Activated CD4-positive, CD25-positive, alpha-beta regulatory T cell treated with anti-CD3 and anti-CD28 coated beads, Interleukin-2, amount 50 U/mL, for 72 hours (primary cell): ENCODE data around the gene VPS8.
"Not testable (repeated sequence)": the region's sequence is repeated elsewhere in the genome, so short reads cannot be mapped to it uniquely, and the experiment has no call there.

ENCODE experiments used
- DNase-seq: peaks from one replicate; pipeline ENCODE4 v3.0.0; 2021

VPS8 gene

DNA sequence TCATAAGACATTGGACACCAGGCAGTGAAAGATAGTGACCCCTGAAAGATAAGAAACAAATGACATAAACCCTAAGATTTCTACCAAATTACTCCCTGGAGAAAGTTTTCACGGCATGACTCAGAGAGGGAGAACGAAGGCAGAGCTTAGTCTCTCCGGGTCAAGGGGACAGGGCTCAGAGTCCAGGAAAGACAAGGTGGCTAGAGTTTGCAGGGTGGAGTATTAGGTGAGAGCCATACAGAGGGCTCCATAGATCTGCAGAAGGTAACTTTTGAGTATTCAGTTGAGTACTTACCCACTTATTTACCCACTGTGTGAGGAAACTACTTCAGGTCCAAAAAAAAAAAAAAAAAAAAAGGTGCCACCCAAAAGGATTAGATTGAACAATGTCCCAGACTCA, 197.7 kb downstream of the VPS8 start:
- no peak for DNase-seq

DNA sequence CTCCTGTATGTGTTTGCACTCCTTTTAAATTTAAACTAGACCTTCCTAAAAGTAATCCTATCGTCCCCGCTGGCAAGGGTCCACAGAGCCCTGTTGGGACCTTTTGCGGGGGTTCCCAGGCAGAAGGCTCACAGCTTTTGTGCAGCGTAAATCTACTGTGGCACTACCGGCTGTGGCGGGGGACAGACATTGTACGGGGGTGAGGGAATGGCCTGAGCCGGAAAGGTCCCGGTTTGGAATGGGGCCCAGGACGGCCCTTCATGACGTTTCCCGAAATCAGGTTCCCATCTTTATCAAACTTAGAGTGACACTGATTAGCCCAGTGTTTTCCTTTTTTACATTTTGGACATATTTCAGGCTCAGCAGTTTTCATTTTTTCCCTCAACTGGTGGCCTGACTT, 205.6 kb downstream of the VPS8 start:
- not testable (repeated sequence) for DNase-seq

DNA sequence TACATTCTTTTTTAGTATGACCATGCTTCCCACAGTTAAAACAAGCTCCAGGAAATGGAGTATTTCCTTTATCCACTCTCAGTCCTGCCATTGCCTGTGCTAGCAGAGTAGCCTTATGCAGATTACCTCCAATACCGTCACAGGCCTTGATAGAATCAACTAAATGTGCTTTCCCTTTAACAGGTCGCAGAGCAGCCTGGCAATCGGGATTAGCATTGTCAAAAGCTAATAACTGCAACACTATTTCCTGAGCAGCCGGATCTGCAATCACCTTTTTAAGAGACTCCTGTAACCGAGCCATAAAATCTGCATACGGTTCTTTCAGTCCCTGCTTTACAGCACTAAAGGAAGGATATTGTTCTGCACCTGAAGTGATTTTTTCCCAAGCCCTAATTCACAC, 206.0 kb downstream of the VPS8 start:
- DNase-seq, result not testable (repeated sequence)

DNA sequence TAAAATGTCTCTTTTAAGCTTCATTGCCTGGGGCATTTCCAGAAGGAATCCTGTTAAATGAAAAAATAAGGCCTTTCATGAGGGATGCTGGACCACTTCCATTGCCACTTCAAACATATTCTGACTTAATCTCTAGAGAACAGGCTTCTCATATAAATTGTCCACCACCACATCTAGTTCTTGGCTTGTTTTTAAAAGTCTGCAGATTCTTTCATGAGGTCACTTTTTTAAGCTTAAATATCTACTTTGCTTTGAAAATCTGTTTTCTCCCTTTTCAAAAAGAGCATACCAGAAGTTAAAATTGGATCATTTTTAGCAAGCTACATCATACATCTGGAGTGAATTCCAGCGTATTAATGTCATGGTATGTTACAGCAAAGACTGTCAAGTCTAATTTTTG, 209.3 kb downstream of the VPS8 start:
- DNase-seq, result no peak

DNA sequence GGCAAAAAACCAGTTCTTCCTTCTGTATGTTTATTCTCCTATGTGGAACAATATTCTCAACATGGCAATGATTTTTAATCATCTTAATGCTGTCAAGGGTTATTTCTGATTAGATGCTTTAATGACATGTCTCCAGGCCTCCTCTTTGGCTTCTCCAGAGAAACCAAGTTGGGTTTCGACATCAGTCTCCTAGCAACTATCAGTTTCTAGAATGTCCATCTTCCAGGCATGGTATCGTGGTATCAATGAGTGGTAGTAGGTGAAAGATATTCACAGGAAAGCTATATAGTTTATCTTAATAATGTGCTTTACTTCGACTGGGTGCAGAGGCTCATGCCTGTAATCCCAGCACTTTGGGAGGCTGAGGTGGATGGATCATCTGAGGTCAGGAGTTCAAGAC, 212.4 kb downstream of the VPS8 start:
- DNase-seq, result no peak

DNA sequence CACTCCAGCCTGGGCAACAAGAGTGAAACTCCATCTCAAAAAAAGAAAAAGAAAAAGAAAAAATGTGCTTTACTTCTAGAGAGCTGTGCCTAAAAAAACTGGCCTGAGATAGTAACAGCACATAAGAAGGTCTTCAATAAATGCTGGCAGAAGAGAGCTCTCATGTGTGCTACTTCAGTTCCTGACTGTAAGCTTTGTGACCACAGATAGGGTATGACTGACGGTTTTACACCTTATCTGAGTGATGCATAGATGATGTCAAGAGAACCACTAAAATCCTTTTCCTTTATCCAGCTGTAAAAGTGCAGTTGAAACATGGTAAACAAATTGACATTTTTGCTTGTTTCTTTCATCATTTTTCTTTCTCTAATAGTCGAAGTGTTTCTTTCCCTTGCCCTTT, 213.0 kb downstream of the VPS8 start:
- DNase-seq, result no peak

DNA sequence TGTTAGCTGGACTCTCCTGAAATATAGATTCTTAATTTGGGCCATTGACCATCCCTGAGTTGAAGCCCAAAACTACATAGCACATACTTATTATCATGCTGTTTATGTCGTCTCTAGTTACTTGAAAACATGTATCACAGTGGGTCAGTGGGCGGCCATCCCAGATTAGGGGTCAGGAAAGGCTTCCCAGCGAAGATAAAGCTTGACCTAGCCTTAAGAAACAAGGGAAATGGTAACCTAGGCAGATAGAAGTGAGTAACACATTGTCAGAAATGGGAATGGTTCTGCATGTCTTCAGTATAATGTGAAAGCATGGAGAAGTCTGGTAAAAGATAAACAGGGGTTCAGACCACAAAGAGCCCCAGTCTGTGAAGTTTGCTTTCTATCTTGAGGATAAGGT, 216.2 kb downstream of the VPS8 start:
- no peak for DNase-seq

DNA sequence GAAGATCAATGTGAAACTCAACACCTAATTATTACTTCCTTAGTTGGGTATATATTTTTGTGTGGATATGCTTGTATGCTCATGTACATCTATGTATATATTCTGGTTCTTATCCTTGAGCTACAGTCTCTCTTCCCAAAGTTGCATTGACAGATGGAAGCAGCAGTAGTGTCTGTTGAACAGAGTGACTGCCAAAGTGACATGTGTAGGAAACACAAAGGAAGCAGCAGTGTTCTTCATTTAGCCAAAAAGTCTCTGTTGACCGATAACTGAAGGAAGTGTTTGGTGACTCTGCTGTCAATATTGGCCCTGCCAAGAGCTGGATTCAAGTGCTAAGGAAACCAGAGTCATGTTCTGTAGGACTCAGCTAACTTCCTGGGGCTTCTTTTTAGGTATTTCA, 217.1 kb downstream of the VPS8 start:
- no peak for DNase-seq

DNA sequence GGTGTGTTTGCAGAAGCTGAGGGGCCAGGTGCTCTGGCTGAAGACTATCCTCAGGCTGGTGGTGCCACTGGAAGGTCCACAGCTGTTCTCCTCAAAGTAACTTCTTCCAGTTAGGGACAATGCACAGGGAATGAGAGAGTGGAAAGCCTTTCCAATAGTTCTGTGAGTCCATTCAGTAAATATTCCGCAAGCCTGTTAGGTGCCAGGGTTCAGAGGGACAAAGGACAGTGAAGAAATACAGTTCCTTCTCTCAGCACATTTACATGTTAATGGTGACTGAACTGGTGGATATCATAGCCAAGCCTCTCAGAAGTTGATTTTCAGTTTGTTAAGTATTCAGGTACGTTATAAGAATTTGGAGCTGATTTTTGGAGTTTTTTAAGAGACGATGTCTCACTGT, 218.4 kb downstream of the VPS8 start:
- no peak for DNase-seq

DNA sequence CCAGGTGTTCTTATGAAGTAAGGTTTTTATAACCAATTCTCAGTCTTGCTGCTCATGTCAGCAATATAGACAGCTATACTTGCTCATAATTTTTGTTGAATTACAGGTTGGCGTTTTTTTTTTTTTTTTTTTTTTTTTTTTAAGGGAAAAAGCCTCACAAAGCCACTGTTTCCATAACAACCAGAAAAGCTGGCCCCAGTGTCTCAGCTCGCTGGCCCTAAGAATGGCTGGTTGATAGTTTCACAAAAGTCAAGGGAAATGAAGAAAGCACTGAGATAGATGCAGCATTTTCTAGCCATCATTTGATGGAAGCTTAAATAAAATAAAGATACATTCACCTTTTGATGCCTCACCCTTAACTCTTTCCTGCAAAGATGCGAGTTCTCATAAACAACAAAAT, 219.0 kb downstream of the VPS8 start:
- DNase-seq, result no peak

DNA sequence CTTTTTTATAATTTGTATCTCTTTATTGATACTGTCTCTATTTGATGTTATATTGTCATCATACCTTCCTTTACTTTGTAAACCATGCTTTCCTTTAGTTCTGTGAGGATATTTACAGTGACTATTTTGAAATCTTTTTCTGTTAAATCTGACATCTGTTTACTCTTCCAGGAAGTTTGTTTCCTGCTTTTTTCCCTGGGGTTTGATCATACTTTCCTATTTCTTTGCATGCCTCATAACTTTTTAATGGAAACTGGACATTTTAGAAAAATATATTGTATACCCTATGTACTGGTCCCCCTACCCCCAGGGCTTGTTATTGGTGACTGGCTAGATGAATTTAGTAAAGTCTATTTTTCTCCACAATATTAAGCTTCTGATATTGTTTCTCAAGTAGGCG, 225.8 kb downstream of the VPS8 start:
- DNase-seq, result no peak

DNA sequence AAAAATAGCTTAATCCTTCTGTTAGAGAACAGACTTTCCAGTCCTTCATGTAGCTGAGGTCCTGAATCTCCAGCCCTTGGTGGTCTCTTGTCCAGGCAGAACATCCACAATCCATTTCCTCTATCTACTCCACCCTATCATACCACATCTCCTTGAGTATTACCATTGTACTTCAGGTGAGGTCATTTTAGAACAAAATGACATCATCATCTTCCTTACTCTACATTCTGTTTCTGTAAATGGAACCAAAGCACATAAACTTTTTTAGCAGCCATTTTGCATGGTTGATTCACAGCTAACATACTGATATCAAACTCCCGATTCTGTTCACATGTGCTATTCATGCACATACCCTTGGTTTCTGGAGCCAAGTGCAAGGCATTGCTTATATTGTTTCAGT, 228.5 kb downstream of the VPS8 start:
- no peak for DNase-seq

DNA sequence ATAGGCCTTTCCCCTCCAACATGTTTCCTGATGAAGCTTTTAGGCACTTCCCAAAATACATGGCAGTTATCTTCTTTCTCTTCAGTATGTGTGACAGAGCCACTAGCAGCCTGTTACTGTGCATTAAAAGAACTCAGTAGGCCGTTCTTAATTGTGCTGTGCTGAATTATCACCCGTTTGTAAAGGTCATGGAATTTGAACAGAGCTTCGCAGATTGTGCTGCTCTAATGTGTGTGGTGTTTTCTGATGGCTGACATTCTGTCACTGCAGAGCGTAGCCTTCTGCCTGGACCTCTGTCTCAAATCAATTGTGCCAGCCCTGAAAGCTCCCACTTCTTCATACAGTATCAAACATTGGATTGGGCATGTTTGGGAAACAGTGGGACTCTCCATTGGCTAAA, 229.6 kb downstream of the VPS8 start:
- no peak for DNase-seq

DNA sequence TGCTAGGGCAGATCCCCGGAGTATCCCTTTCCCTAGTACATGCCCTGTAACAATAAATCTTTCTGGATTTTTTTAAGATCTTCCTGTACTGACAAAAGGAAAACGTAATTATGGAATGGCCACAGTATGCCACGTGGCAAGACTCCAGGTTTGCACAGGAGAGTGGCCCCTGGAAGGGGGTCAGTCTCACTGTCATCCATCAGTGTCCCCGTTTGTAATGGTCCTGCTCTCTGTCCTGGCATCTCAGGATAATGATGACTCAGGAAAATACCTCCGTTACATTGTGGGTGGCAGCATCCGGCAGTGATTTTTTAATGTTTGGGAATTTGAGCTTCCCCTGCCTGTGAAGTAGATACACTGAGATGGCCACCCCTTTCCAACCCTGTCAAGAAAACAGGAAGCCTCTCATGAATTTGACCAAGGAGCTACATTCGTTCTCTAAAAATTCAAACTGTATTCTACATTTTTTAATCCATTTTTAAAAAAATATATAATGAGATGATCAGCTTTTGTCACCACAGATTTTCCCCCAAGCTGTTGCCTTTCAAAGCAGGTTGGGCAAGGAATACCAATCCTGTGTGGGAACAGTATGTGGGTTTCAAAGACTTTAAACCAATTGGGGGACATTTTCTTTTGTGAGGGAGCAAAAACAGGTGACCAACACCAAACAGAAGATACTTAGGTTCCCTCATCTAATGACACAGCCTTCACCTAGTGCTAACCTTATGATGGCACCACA, 230.5 kb downstream of the VPS8 start:
- no peak for DNase-seq

DNA sequence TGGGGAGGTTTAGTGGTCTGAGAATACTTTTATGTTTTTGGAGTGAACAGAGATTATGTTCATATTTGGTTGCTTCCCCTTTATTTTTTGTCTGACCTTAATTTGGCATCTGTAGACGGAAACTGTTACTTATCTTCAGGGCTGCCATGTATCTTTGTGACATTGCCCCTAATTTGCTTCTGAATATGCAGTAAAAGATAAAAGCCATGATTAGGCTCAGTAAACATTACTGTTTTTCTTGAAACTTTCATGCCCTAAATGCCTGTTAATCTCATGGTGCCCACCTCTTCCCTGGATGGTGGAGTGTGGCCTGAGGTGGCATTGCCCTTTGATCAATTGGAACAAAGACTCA, 234.2 kb downstream of the VPS8 start:
- no peak for DNase-seq

DNA sequence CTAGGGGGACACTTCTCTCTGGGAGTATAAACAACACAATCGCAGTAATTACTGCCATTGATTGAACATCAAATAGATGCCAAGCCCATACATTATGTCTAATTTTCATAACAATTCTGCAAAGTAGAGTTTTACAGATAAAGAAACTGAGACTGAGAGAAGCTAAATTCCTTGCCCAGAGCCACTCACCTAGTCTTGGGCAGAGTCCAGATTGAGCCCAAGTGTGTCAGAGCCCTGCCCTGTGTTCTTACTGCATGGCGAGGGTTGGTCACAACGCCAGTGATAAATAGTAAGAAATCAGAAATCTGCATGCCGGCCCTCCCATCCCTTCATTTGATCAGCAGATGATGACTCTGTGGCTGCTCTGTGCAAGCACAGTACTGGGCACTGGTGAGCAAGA, 234.6 kb downstream of the VPS8 start:
- DNase-seq, result no peak

DNA sequence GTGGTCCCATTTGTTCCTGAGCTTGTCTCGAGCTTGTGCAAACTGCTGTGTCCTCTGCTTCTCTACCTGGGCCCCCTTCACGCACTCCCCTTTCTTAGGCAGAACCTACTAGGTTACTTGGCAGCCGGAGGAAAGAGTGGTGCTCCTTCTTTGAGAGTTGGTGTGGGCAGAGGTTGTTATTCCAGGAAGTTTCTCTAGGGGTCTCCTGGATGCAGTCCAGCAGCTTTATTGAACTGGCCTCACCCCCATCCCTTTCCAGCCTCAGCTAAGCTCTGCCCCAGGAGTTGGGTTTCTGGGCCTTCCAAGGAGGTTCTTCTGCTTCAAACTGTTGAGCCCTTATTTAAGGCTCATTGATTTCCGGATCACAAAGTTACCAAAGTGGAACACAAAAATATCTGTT, 237.7 kb downstream of the VPS8 start:
- DNase-seq, result no peak

DNA sequence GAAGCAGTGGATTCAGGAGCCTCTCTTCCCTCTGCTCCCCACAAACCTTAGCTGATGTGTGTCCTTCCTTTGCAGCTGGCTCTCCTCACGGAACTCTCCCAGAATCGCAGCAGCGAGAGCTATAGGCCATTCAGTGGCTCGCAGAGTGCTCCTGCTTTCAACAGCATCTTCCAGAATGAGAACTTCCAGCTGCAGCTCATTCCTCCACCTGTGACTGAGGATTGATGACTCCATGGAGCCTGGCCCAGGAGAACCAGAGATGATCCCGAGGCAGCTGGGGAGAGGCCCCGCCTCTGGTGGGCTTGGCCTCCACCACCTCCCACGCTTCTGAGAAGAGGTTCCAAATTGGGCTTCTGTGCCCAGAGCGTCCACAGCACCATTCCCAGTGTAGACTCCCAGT, 239.8 kb downstream of the VPS8 start:
- DNase-seq, result no peak

DNA sequence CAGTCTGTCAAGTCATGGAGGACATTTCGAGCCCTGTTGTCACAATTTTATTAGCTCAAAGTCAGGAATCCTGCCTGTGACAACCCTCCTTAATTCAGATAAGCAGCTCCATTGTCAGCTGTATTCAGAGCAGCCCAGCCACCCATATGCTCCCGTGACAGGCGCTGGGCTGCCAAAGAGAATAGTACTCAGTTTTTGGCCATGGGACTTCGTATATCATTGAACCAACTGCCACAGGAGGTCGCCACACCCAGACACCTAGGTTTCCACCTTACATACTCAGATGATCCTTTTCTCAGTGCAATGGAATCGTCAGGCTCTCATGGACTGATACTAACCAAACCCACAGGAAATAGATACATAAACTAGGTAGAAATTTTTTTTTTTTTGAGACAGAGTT, 240.7 kb downstream of the VPS8 start:
- no peak for DNase-seq

DNA sequence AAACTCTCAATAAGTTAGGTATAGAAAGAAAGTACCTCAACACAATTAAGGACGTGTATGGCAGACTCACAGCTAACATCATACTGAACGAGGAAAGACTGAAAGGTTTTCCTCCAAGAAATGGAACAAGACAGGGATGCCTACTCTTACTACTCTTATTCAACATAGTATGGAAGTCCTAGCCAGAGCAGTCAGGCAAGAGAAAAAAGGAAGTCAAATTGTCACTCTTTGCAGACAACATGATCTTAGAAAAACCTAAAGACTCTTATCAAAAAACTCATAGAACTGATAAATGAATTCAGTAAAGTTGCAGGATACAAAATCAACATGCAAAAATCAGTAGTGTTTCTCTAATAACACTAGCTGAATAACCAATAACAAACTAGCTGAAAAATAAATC, 244.9 kb downstream of the VPS8 start:
- no peak for DNase-seq

DNA sequence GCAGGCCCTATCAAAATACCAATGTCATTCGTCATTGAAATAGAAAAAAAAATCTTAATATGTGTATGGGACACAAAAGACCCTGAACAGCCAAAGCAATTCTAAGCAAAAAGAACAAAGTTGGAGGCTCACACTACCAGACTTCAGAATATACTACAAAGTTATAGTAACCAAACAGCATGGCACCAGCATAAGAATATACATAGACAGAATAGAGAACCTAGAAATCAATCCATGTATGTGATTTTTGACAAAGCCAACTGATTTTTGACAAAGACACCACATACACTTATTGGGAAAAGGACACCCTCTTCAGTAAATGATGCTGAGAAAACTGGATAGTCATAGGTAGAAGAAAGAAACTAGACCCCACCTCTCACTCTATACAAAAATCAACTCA, 245.9 kb downstream of the VPS8 start:
- no peak for DNase-seq

DNA sequence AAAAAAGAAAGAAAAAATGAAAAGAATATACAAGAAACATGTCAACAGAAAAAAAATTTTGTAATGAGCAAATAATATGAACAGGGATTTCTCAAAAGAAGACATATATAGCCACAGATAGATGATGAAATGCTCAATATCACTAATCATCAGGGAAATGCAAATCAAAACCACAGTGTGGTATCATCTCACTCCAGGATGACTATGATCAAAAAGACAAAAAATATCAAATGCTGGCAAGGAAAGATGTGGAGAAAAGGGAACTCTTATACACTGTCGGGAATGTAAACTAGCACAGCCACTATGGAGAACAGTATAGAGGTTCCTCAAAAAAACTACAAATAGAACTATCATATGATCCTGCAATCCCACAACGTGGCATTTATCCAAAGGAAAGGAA, 246.8 kb downstream of the VPS8 start:
- no peak for DNase-seq

DNA sequence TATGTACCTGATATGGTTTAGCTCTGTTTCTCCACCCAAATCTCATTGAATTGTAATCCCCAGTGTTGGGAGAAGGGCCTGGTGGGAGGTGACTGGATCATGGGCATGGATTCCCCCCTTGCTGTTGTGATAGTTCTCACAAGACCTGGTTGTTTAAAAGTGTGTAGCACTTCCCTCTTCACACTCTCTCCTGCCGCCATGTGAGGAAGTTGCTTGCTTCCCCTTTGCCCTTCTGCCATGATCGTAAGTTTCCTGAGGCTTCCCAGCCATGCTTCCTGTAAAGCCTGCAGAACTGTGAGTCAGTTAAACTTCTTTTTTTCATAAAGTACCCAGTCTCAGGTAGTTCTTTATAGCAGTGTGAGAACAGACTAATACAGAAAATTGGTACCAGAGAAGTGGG, 247.8 kb downstream of the VPS8 start:
- DNase-seq, result no peak

DNA sequence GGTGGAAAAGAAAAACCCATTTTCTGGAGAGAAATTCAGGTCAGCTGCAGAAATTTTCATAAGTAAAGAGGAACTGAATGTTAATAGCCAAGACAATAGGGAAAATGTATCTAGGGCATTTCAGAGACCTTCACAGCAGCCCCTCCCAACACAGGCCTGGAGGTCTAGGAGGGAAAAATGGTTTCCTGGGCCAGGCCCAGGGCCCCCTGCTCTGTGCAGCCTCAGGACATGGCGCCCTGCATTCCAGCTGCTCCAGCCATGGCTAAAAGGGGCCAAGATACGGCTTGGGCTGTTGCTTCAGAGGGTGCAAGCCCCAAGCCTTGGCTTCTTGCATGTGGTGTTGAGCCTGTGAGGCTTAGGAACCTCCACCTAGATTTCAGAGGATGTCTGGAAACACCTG, 248.7 kb downstream of the VPS8 start:
- DNase-seq, result no peak

DNA sequence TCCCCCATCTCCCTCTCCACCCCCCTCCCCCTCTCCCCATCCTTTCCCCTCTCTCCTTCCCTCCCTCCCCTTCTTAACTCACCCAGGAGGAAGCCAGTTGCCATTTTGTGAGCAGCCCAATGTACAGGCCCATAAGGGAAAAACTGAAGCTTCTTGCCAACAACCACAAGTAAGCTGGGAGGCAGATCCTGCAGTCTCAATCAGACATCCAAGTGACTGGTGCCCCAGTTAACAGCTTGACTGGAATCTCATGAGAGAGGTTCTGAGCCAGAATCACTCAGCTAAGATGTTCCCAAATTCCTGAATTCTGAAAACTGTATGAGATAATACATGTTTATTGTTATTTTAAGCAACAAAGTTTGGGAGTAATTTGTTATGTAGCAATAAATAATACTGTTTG, 250.2 kb downstream of the VPS8 start:
- DNase-seq, result no peak

DNA sequence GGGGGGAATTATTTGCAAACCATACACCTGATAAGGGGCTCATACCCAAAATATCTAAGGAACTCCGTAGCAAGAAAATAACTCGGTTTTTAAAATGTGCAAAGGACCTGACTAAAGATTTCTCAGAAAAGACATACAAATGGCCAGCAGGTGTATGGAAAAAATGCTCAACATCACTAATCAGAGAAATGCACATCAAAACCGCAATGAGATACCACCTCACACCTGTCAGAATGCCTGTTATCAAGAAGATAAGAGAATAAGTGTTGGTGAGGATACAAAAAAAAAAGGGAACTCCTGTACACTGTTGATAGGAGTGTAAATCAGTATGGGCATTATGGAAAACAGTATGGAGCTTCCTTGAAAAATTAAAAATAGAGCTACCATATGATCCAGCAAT, 251.5 kb downstream of the VPS8 start:
- no peak for DNase-seq
